DMS 273 treated with DMSO at 0.1 percent for 48 hours (cell line): ENCODE data around the gene HGF.
"Not testable (repeated sequence)": the region's sequence is repeated elsewhere in the genome, so short reads cannot be mapped to it uniquely, and the experiment has no call there.

Experiments used
- DNase-seq: peaks from one replicate; lab custom pipeline; 2025; lab: John Stamatoyannopoulos, UW

HGF gene

DNA sequence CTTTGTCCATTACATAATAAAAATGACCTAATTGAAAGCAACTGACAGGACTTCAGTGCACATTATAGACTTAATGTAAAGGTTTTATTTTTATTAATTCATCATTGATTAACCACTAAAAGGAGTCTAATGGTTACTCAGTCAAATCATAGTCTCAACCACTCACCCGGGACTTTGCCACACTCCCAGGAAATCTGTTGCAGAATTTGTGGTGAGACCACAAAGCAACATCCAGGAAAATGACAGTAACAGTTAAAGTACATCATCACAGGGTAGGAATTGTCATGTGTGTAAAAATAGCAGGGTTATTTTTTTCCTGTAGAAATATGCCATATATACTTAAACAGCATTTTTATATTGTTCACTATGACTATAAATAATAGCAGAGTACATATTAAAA lies 6.3 kb upstream of the HGF start:
- DNase-seq = no peak

DNA sequence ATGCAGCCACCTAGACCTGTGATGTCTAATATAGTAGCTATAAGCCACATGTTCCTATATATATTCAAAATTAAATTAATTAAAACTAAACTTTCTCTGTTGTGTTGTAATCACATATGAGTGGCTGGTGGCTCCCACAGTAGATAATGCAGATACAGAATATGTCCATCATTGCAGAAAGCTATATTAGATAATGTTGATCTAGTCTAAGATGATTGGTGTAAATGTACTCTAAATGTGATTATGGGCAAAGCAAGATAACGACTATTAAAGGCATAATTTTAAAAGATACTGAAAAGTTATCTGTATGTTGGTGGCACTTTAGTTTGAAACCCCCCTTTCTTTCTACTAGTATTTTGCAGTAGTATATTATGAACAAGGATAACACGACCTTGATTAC lies 5.7 kb upstream of the HGF start:
- DNase-seq = no peak

DNA sequence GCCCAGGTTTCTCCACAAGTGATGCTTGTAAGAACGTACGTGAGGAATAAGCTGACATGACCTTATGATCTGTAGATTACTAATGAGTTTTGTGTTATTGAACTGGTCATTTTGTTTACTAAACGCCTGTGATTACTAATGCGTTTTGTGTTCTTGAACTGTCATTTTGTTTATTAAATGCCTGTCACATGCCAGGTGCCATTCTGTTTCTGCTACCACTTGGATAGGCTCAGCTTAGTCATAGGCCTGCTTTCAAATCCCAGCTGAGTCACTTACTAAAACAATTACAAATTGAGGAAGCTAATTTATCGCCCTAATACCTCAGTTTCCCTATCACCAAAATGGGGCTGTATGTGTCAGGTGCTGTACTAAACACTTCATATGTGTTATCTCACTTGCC lies 4.7 kb upstream of the HGF start:
- no peak for DNase-seq

DNA sequence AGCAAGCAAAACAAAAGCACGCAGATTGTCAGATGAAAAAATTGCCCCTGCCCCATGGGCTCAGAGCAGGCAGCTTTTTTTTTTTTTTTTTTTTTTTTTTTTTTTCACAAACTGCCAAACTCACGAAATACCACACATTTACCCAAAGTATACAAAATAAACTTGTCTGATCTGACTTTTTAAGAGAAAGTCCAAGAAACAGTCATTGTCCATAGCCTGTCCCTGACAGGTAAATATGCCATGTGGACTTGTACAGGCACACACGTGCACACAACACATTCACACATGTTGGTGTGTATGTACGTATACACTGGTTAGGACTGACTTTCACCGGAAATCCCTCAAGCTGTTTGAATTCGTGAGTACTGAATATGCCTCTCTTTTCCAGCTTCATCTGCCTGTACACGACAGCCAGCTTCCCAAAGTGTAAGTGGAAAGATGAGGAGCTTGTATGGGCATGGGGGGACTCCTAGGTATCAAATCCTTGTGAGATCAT lies 929 bp upstream of the HGF start:
- DNase-seq = no peak

DNA sequence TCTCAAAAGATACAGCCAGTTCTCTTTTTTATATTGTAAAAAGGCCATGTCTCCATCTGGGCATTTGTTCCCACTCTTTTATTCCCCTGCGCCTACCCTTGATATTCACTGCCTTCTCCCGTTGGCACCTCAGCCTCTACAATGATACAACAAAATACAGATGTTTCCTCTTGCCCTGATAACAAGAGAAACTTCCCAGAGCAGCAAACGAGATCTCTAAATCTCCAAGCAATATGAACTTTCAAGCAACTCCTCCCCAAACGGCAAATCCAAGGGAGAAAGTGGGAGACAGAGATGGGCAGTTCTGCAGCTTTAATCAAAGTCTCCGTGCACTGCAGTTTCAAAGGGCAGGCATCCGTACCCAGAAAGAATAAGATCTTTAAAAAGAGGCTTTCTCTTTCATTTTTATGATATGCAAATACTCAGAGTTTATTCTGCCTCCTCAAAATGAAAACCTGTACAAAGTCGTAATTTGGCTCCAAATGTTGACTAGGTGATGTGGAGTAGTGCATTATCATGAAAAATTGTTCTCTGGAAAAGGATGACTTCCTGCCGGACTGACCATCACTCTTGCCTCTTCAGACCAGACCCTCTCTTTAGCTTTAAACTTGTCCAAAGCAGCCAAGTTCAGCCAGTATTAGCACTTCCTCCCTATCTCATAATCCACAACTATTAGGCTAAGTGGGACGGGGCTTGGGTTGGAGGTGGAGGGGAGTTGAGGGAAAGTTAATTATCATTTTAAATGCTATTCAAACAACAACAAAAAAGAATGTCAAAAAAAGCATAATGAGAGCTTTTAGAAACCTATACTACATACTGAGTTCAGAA lies 682 bp downstream of the HGF start:
- DNase-seq = no peak

DNA sequence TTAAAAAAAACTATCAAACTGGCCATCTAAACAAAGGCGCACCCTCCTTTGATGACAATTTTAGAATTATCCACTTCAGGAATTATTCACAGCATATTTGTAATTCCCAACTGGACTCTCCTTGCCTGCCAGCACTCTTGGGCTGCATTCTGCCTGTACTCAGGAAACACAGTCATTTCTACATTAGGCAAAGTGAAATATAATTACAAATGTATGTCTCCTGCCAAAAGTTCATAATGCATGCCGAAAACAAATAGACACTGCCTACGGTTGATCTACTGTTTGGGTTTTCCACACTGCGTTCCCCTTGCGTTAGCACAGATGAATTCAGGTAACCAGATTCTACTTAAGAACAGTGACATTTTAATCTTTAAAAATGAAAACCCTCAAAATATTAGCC lies 1.9 kb downstream of the HGF start:
- DNase-seq = no peak

DNA sequence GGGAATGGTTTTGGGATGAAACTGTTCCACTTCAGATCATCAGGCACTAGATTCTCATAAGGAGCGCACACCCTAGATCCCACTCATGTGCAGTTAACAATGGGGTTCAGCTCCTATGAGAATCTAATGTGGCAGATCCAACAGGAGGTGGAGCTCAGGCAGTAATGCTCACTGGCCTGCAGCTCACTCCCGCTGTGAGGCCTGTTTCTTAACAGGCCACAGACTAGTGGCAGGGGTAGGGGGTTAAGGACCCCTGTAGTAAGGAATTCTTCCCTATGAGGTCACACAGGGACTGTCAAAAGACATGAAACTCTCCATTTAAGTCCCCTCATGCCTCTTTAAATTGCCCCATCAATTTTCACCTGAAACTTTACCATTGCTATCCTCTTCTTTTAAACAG lies 8.0 kb downstream of the HGF start:
- no peak for DNase-seq

DNA sequence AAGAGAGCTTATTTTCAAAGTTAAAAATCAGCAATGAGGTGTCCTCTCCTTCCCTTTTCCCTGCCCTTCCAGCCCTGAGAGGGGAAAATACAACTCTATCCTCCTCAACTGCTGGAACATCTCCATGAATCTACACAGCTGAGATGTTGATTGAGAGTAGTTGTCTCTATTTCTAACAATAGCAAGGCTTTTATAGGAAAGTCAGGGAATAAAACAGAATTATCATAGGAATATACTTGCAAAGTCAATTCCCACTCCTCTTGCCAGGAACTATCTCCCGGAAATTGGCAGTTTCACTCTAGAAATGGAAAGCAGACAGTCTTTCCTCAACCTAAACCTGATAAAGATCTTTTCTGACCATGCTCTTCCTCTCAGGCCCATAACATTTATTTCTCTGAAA lies 8.8 kb downstream of the HGF start:
- DNase-seq = no peak

DNA sequence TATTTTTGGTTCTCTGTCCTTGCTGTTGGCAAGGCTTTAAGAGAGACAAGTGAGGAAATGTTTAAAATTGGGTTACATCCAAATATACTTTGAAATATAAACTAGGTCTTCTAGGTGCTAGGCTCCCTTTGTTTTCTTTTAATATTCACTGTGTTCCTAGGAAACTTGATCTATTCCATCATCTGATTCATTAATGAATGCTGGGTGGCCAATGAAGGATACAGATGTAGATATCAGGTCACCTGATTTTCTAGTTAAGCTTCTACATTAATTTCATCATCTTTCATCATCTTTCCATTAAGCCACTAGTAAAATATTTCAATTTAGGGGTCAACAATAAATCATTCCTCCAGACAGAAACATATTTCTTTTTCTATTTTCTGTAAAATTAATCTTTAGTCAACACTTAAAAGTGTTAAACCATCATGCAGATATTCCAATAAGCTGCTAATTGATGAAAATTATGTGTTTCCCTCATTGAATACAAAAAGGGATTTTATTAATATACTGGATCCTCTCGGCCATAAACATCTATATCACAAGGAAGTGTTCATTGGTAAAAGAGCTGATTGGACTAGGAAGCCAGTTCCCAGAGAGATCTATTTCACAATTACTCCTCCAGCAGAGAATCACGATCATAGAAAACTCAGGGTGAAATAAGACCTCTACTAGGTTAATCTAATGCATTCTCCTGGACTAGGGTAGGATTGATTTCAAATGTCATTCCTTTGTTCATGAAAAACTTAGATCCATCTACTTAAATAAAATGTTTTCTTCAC lies 14.7 kb downstream of the HGF start:
- DNase-seq = no peak

DNA sequence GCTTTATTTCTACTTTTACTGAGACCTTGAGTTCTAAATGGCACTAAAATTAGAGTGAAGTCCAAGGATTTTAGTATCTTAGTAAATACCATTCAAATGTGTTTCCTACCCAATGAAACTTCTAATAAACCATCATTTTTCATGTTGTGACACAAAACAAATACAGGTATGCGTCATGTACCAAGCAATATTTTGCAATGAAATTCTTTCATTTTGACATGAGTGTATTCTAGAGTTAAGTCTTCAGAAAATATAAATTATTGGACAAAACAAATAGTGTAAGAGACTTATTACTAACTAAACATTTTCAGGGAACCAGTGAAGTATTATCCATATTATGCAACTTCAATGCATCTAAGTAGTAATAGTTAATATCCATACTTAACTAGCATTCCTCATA lies 16.5 kb downstream of the HGF start:
- DNase-seq = no peak

DNA sequence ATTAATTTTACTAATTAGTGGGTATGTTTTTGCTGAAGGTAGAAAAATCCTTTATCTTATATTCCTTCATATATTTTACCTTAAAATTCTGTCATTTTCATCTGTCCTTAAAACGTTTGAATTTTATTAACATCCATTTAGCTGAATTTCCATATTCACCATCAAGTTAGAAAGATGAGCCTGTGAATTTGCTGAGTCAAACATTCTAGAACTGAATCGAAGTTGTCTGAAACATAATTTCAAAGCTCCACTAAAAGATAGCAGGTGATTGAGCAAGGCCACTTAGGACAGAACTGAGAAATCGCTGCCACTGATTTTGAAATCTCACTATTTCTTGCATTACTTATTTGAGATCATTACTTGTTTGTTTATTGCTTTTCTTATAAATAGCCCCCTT lies 17.5 kb downstream of the HGF start:
- DNase-seq = no peak

DNA sequence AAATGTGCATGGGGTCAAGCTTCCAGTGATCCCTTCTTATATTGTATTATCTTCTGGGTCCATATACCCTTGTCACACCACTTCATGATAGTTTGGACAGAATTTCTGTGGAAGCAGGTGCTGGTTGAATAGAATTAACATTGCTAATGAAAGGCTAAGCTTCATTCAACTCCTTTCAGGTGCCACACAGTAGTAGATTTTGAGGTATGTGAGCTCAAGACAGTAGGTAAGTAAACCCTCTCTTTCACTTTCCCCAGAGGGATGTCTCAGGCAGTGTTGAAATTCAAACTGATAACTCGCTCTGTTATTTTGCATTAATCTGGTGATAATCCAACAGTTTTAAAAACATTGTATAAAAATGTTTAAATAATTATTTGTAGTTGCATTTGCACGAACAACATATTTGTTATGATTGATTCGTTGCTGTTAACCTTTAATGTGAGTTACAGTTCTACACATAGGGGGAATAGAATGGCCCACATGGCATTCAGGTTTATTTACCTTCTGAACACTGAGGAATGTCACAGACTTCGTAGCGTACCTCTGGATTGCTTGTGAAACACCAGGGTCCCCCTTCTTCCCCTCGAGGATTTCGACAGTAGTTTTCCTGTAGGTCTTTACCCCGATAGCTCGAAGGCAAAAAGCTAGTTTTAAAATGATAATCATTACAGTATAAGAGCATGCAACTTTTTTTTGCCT lies 18.1 kb downstream of the HGF start:
- DNase-seq = no peak

DNA sequence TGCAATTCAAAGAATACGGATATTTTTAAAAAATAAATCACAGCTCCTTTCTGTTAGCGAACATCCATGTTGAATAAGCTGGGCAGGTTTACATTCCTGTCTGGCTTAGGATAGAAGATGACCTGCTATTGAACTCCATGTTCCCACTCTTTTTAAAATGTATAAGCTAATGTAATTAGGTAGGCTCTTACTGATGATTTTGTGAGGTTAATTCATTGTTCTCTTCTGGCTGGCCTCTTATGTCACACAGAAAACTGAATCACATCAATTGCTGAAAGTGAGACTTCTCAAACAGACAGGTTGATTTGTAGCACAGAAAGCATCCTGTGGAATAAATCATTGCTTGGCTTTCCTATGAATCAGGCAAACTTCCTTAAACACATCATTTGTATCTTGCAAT lies 24.2 kb downstream of the HGF start:
- DNase-seq = no peak

DNA sequence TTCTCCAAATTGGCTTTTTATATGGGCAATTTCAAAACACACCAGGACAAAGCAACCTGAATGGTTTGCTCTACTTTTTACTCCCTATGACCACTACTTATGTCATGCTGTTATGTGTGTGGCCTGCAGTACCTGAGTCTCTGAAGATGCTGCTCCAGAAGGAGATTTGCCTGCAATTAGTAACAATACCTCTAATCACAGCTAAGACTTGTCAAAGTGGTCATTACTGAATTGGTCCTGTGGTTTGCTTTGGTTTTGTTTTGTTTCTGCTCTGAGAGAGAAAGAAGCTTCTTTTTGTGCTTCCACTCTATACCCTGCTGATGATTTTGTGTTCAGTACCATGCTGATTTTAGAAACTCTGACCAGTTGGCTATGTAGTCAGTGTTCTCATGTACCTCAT lies 25.5 kb downstream of the HGF start:
- DNase-seq = no peak

DNA sequence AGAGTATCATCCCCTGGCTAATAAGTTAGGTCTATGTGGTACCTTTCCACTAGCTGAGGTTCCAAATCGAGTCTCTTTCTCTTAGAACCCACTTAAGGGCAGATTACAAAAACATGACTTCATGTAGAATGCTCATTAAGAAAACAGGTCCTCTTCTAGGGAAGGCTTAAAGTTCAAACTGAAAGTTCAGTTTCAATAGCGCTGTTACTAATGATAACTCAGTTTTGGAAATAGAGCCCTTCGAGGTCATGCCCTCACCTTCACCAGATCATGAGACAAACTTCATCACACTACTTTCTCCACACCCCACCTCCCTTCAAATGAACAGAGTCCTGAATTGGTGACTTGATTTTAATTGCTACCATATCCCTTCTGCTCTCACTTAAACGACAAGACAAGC lies 26.2 kb downstream of the HGF start:
- DNase-seq = no peak

DNA sequence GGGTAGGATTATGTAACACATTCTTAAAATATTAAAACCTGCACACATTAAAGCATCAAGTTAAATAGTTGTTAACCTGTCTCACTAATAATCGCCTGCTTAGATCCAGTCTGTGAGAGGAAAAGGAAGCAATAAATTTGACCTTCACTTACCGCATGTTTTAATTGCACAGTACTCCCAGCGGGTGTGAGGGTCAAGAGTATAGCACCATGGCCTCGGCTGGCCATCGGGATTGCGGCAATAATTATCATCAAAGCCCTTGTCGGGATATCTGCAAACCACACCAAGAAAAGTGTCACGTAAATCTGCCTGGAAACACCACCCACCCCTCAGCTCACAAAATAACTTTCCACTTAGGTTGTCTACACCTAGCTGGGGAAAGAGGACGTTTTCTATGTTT lies 26.6 kb downstream of the HGF start:
- DNase-seq = no peak

DNA sequence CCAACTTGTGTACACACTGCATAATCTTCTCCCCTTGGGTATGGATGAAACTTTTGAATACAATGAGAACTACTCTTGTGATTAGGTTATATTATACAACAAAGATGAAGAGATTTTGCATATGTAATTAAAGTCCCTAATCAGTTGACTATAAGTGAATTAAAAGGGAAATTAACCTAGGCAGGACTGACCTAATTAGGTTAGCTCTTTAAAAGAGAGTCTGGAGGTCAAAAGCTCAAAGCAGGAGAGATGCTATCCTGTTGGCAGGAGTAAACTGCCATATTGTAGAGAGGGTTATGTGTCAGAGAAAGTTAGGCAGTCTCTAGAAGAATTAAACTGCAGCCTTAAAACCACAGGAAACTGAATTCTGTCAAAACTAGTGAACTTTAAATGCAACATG lies 29.4 kb downstream of the HGF start:
- no peak for DNase-seq

DNA sequence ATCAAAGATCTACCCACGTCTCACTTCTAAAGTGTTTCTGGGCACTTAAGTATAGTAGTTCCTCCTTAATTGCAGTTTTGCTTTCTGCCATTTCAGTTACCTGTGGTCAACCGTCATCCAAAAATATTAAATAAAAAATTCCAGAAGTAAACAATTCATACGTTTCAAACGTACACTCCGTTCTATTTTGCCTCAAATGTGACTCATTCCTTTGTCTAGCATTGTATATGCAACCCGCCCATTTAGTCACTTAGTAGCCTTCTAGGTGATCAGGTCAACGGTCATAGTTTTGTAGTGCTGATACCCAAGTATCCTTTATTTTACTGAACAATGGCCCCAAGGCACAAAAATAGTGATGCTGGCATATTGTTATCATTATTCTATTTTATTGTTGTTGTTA lies 33.8 kb downstream of the HGF start:
- DNase-seq = no peak

DNA sequence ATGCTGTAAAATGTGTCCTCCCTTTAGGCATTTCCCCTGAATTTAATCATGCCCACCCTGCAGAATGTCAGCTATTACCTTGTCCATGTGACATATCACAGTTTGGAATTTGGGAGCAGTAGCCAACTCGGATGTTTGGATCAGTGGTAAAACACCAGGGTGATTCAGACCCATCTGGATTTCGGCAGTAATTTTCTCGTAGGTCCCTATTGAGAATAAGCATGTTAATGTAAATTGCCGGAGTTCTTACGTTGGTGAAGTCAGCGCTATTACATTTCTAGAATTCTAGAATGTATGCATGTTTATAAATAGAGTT lies 44.1 kb downstream of the HGF start:
- peak; percentile 50 for DNase-seq

DNA sequence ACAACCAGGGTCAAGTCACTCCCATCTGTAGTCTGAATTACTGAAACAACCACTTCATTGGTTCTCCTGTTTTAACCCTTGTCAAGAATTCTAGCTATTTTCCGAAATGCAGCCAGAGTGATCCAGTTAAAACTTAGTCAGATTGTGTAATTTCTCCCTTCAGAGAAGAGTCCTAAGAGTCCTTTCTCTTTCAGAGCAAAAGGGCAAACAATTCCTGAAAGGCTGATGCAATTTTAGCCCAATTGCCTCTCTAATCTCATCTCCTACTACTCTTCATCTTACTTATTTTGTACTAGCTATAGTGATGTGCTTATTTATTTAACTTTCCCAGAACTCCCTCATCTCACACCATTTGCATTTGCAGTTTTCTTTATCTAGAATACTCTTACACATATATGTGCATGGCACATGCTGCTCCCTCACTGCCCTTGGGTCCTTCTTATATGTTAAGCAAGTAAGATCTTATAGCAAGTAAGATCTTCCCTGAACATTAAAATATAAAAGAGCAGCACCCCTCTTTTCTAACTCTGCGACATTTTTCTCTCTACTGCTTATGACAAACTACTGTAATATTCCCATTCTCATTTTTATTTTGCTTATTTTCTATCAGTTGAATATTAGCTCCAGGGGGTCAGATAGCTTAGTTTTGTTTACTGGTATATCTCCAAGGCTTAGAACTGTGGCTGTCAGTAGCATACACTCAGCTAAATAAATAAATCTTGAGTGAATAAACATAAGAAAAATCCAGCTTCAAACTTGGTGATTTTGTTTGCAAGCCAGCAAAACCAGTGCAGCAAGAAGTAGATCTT lies 44.6 kb downstream of the HGF start:
- no peak for DNase-seq

DNA sequence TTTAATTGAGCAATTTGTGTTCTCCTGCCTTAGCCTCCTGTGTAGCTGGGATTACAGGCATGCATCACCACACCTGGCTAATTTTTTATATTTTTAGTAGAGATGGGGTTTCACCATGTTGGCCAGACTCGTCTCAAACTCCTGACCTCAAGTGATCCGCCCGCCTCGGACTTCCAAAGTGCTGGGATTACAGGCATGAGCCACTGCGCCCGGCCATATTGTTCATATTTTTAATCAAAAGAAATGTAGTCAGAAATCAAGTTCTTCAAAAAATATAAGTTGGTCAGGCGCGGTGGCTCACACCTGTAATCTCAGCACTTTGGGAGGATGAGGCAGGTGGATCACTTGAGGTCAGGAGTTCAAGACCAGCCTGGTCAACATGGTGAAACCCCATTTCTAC lies 47.6 kb downstream of the HGF start:
- not testable (repeated sequence) for DNase-seq

DNA sequence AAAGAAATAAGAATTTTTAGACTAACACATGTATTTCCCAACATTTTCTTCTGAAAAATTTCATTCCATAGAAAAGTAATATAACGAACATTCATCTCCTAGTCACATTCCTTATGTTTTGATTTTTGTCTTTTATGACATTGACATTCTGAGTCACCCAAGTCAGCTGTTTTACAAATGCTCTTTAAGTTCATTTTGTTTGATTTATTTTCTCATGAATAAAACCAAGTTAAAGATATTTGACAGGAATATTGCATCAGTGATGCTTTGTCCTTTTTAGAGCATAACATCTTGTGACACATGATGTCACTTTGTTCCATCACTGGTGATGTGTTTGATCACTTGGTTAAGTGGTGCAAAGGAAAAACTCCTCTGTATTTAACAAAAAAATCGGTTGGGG lies 48.4 kb downstream of the HGF start:
- DNase-seq = no peak
